Endometrial microvascular endothelial cells (primary cell): ENCODE data around the gene RGS4. TPM values are rescaled to one million over a fixed set of nuclear protein-coding genes. Genes with fewer than 3 reads are reported as not detected.
"Not testable (repeated sequence)": the region's sequence is repeated elsewhere in the genome, so short reads cannot be mapped to it uniquely, and the experiment has no call there.

Experiments used
- in situ Hi-C: cut with HindIII; loops from 2 replicates; pipeline ENCODE4 v1.10.0; 2017; ENCODE audit warnings: low sequenced_read_pairs, low pct_unique_long_range_greater_than_20kb; ENCODE audit errors: inconsistent ontology term
- total RNA-seq: library from RNA; depleted of rRNA; stranded (reverse); fragments of >200 nt; gene quantifications from one replicate; pipeline ENCODE4 v1.2.3, GENCODE V29; 2015; ENCODE audit errors: inconsistent ontology term

Gene RGS4
- total RNA-seq, 1 donor from 2014 or later: 135 TPM

- in situ Hi-C loops: not testable (repeated sequence)
These were observed 20.0 kb downstream of the RGS4 start for GRCh38 chr1:163089117-163089516.

GRCh38 chr1:163090321-163090945 lies 21.3 kb downstream of the RGS4 start:
- in situ Hi-C loops: no loop called here

- in situ Hi-C loops: no loop called here
These were observed 24.0 kb downstream of the RGS4 start for GRCh38 chr1:163093169-163093568.

GRCh38 chr1:163093579-163093978 lies 24.4 kb downstream of the RGS4 start:
- in situ Hi-C loops: no loop called here

- in situ Hi-C loops: no loop called here
These were observed 25.0 kb downstream of the RGS4 start for GRCh38 chr1:163094182-163094581.

GRCh38 chr1:163094589-163094988 lies 25.4 kb downstream of the RGS4 start:
- in situ Hi-C loops: no loop called here

- in situ Hi-C loops: no loop called here
These were observed 26.1 kb downstream of the RGS4 start for GRCh38 chr1:163095213-163095612.

GRCh38 chr1:163102590-163102989 lies 33.4 kb downstream of the RGS4 start:
- in situ Hi-C loops: no loop called here

- in situ Hi-C loops: no loop called here
These were observed 35.4 kb downstream of the RGS4 start for GRCh38 chr1:163104385-163105099.

- in situ Hi-C loops: no loop called here
These were observed 37.3 kb downstream of the RGS4 start for GRCh38 chr1:163106364-163106987.

- in situ Hi-C loops: no loop called here
These were observed 38.5 kb downstream of the RGS4 start for GRCh38 chr1:163107655-163108054.

GRCh38 chr1:163115887-163116286 lies 46.7 kb downstream of the RGS4 start:
- in situ Hi-C loops: no loop called here

GRCh38 chr1:163119707-163120106 lies 50.5 kb downstream of the RGS4 start:
- in situ Hi-C loops: no loop called here

- in situ Hi-C loops: no loop called here
These were observed 51.2 kb downstream of the RGS4 start for GRCh38 chr1:163120372-163120771.

GRCh38 chr1:163124812-163125211 lies 55.7 kb downstream of the RGS4 start:
- in situ Hi-C loops: no loop called here

Other genes with a start within 250 kb of the RGS4 start
- gene CCDC190, start 208.2 kb upstream of the RGS4 start, total RNA-seq: 5.9 TPM
- gene RGS5, start 133.6 kb downstream of the RGS4 start, total RNA-seq: 8.0 TPM